HG03066 (cell line): ENCODE measurements around the gene HSPB3.
A peak's percentile ranks its signal among the peaks of the same experiment; 100 is the strongest.
"Not testable (repeated sequence)": the region's sequence is repeated elsewhere in the genome, so short reads cannot be mapped to it uniquely, and the experiment has no call there.

Source experiments
- ATAC-seq: cut with Tn5 transposase; IDR thresholded peaks from one replicate; pipeline ENCODE4 v1.9.1; 2021; ENCODE audit warnings: low read depth; ENCODE audit not compliant: unreplicated experiment

HSPB3 gene

GRCh38 chr5:54455413-54456157 lies at the start of gene HSPB3:
Gene HSPB3, plus strand, starts transcription at chr5:54455699. Its CDS starts 91 bp downstream, at chr5:54455790.
- ATAC-seq, result no peak

DNA sequence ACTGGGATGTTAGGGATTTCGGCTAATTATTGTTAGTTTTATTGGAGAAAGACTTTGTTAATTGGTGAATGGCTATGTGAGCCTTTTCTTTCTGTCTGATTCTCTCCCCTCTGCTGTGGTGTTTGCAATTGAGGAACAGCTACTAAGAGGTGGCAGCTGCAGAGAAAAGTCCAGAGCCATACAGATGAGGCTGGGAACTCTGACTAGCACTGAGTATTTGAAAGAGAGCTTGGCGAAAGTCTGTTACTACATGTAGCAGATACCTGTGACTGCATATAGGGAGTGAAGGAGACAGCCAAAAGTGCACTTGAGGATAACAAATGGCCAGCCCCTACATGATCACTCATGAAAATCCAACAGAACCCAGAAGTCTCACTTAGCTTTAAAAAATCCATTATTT lies 44.3 kb upstream of the HSPB3 start:
- ATAC-seq, result no peak

- no peak for ATAC-seq
These were observed 42.6 kb upstream of the HSPB3 start for GRCh38 chr5:54412913-54413312.

- ATAC-seq, result no peak
These were observed 40.4 kb upstream of the HSPB3 start for GRCh38 chr5:54415147-54415546.

- ATAC-seq, result no peak
These were observed 39.5 kb upstream of the HSPB3 start for GRCh38 chr5:54415896-54416601.

- ATAC-seq, result not testable (repeated sequence)
These were observed 35.7 kb upstream of the HSPB3 start for GRCh38 chr5:54419573-54420423.

GRCh38 chr5:54420511-54420910 lies 35.0 kb upstream of the HSPB3 start:
- ATAC-seq, result not testable (repeated sequence)

DNA sequence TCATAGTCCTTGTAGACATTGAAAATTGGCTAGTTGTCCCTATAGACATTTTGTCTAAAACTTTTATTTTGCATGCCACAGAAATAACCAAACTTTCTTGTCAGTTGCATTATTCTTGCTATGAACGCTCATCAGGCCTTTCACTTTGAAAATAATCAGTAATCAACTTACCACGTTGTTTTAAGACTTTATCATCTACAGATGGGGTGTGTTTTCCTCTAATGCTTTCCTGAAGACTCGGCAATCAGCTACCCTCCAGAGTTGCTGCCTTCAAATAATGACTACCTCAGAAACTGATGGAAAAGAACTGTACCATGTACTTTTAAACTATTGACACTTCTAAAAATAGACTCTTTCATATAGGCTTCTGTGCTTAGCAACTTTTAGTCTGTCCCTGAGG lies 33.5 kb upstream of the HSPB3 start:
- no peak for ATAC-seq

GRCh38 chr5:54425258-54425657 lies 30.2 kb upstream of the HSPB3 start:
- no peak for ATAC-seq

DNA sequence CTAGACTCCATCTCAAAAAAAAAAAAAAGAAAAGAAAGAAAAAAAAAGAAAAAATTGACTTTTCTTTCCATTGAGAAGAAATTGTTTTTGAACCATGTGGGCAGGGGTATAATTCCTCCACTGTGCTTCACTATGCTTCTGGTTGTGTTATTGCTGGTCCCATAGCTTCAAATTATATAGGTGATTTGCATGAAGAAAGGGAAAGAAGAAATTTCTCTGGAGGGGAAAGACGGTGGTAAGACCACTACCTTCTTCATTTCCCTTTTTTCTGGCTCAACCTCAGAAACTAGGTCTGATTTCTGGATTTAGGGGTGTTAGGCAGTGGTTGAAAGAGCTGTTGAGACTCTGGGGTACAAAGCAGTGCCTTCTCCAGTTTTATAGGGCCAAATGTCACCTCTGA lies 29.3 kb upstream of the HSPB3 start:
- ATAC-seq, result no peak

DNA sequence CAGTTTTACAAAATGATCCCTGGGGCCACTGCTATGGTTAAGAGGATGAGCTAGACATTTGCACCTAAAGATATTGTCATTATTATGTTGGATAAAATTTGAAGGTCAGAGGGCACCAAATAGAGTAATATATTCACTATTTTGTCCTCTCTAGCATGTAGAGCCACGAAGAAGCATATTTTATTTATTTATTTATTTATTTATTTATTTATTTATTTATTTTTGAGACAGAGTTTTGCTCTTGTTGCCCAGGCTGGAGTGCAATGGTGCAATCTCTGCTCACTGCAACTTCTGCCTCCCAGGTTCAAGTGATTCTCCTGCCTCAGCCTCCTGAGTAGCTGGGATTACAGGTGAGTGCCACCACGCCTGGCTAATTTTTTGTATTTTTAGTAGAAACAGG lies 20.8 kb upstream of the HSPB3 start:
- not testable (repeated sequence) for ATAC-seq

DNA sequence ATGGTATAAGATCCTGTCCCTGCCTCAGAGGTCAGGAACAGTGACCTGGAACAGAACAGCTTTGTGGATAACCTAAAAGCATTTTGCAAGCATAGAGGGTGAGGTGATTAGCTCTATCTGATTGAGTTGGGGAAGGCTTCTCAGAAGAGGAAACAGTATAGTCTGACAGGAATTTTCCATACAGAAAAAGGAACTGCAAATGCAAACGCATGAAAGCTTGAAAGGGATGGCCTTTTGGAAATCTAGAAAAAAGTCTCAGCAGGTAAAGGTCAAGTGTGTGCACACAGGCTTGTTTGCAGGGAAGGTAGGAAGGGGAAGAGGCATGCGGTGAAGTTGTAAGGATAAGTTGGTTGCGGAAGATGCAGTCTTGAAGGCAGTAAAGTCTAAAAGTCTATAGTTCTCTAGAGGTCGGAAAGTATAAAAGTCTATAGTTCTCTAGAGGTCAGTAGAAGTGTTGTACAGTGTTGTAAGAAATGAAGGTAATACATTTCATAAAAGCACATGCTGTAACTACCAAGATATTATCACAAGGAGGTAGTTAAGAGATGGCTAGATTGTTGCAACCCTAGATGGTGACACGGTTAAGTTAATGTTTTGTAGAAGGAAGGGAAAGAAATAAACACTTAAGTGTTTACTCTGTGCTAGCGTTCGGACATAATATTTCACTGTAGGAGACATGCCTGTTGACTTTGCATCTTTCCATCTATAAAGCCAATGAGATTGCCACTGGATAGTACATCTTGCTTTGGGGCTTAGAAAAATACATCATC lies 16.7 kb upstream of the HSPB3 start:
- ATAC-seq, result no peak

DNA sequence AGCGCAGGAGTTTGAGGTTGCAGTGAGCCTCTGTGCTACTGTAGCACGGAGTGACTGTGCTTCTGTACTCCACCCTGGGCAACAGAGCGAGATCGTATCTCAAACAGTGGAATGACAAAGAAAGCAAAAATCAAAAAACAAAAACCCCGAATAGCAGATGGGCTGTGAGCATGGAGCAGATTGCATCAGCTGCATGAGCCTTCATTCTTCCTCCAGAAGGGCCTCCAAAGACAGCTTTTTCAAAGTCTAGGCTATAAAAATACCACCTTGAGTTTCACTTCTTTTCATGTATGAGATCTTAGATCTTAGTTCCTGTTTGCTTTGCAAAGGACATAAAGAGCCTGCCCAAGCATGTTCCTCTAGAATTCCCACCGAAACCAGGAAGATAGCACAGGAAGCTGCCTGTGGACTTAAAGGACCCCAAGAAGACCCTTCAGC lies 15.0 kb upstream of the HSPB3 start:
- peak; percentile 78 for ATAC-seq

DNA sequence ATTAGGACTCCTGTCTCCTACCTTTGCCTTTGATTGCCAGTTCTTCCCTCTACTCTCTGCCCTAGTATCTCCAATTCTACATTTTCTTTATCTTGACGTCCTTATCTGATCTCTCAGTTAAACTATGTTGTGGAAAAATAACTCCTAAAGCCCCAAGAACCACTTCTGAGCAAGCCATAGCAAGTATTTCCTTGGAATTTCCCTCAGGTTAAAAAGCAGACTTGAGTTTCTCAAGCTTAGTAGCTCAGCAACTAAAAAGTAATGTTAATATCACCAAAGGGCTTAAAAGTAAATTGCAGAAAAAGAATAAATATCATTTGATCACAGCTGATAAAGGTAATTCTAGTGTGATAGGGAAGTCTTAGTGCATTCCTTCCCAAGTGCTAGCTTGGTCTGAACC lies 13.2 kb upstream of the HSPB3 start:
- no peak for ATAC-seq

DNA sequence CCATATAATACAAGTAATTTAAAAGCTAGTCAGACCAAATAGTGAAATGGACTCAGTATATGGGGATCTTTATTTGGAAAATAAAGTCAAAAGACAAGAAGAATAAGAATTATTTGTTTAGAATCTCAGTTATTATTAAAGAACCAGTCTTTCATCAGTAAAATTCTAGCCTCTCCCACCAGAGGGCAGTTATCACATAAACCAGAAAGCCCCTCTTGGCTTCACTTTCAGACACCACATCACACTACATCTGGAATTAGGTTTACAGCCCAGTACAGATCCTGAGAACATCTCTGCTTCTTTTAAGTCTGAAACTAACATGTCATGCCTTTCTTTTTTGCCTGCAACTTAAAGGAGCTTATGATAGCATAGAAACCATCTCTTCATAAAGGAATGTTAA lies 12.2 kb upstream of the HSPB3 start:
- no peak for ATAC-seq

DNA sequence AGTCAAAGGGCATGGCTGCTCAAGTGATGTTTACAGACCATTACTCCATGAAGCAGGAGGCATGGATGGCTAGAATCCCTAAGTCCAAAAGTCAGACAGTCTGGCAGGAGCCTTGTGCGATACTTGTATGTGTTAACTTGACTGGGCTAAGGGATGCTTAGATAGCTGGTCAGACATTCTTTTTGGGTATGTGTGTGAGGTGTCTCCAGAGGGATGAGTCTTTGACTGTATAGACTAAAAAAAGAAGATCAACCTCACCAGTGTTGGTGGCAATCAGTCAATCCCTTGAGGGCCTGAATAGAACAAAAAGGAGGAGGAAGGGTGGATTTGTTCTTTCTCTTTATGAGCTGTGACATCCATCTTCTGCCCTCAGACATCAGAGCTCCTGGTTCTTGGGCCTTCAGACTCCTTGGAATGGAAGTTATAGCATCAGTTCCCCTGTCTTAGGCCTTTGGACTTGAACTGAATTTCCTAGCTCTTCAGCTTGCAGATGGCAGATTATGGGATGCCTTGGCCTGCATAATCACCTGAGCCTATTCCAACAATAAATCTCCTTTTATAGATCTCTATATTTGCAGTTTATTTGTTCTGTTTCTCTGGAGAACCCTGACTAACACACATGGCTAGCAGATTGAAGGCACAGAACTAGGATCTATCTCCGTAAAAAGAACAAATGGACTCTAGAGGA lies 9.7 kb upstream of the HSPB3 start:
- no peak for ATAC-seq

DNA sequence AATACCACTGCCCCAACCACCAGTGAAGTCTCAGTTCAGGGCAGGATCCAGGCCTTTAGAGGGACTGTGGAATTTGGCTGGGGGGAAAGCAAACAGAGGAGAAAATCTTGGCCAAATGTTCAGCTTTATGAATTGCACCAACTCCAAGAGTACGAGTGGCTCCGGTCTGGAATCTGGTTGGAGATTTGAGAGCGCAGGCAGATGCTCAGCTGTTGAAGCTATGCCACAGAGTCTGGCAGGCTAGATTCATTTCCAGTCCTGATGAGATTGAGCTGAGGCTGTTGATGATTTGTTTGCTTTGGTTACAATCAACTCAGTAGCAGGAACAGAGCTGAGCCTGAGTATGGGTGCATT lies 9.1 kb upstream of the HSPB3 start:
- ATAC-seq, result no peak

- no peak for ATAC-seq
These were observed 5.6 kb upstream of the HSPB3 start for GRCh38 chr5:54449923-54450322.

DNA sequence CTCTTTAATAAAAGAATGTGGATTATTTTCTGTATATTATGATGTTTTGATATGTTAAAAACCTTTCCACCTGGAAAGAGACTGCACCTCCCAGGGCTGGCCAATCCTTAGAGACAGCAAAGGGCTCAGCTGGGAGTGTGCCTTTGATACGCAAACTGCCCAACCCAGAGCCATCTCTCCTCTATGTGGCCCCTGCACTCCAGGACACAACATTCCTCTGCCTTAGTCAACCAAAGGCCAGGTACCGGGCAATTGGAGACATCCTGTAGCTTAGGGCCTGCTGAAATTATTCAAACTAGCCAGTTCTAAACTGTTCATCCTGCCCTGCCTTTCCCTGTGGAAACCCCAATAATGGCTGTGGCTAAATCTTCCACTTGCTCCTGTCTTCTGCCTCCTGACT lies 5.0 kb upstream of the HSPB3 start:
- no peak for ATAC-seq

DNA sequence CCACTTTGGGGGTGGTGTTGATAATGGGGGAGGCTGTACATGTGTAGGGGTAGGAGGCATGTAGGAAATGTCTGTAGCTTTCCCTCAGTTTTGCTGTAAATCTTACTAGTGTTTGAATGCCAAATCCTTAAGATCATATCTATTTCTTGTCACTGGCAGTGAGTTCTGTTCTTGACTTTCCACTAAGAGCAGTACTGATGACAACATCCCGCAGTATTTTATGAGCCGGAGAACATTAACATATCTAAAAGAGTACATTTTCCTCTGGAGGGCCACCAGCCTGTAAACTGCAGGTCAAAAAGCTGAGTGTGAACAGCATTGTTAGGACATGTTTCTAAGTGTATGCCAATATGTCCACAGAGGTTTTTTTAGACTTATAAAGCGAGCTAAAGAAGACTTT lies 2.5 kb upstream of the HSPB3 start:
- no peak for ATAC-seq
